HFF-Myc (cell line): Measurements from ENCODE around the gene ACMSD.

Source experiments
- DNase-seq: peaks from one replicate; pipeline ENCODE4 v3.0.0-alpha.2; 2011; ENCODE audit warnings: low read depth; ENCODE audit errors: extremely low read depth
- H3K4me3 ChIP-seq: replicated peaks from 2 replicates; pipeline ENCODE4 v1.5.1; 2011; ENCODE audit warnings: low read depth, mild to moderate bottlenecking, control low read depth, low read length
- TF ChIP-seq, protein P1 (sequence below): IDR thresholded peaks from 2 replicates; pipeline ENCODE4 v1.5.1; 2012; ENCODE audit warnings: mild to moderate bottlenecking, low read depth, low read length, control low read depth; ENCODE audit errors: missing control alignments

Gene ACMSD

DNA sequence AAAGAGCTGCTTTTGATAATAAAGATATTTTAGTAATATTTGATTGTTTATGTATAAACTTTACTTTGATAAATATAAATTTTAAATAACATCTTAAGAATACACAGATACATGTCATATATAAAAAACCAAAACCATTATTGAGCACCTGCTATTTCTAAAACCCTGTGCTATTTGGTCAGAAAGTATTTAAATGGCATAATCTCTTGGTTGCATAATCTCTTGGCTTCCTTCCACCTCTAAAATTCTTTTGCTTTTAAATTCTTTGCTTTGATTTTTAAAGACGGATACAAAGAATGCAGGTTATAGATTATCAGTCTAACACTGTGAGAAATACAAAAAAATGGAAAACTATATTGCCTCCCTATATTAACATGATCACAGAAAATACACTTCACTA, 36.9 kb downstream of the ACMSD start:
- TF ChIP-seq, protein P1, sequence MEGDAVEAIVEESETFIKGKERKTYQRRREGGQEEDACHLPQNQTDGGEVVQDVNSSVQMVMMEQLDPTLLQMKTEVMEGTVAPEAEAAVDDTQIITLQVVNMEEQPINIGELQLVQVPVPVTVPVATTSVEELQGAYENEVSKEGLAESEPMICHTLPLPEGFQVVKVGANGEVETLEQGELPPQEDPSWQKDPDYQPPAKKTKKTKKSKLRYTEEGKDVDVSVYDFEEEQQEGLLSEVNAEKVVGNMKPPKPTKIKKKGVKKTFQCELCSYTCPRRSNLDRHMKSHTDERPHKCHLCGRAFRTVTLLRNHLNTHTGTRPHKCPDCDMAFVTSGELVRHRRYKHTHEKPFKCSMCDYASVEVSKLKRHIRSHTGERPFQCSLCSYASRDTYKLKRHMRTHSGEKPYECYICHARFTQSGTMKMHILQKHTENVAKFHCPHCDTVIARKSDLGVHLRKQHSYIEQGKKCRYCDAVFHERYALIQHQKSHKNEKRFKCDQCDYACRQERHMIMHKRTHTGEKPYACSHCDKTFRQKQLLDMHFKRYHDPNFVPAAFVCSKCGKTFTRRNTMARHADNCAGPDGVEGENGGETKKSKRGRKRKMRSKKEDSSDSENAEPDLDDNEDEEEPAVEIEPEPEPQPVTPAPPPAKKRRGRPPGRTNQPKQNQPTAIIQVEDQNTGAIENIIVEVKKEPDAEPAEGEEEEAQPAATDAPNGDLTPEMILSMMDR = no peak
- no peak for DNase-seq
- no peak overlapping the region for H3K4me3 ChIP-seq

DNA sequence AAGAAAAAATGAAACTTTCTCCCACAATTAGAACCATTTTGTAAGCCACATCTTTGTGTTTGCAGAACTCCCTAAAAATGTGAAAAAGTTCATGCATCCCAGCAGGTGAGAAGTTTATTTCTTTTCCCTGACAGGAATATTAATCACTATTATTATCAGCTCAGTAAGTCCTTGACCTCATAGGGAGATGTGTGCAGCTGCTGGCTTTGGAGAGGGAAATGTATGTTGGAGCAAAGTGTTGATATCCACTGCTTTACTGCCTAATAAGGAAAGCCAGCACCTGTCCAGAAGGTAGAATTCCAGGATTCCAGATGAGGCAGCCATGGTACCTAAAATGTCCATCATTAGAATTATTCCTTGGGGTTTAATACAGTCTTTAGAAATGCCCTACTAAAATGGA, 44.4 kb downstream of the ACMSD start:
- DNase-seq = no peak
- H3K4me3 ChIP-seq = no peak overlapping the region
- TF ChIP-seq, protein P1 = no peak

DNA sequence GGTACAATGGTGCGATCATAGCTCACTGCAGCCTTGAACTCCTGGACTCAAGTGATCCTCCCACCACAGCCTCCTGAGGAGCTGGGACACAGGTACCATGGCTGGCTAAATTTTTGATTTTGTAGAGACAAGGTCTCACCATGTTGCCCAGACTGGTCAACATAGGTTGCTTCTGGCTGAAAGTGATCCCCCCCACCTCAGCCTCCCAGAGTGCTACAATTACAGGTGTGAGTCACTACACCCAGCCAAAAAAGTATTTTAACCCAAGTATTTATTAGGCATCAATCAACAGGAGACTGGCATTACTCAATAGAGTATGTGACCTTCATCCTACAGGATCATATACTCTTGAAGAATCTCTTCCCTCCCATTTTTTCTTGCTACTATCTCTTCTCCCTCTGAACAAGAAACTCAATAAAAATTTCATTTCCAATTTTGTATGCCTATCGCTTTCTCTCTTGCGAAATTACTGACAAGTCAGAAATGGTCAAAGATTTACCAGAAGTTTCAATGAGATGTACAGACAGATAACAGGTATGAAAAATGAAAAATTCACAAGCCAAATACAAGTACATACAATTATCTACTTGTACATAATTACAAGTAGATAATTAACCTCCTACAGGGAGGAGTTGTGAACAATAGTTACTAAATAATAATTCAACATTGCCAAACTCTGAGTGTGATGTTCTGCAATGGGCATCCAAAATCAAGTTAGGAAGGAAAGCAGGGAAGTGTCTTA, 45.3 kb downstream of the ACMSD start:
- DNase-seq = no peak
- no peak overlapping the region for H3K4me3 ChIP-seq
- TF ChIP-seq, protein P1 = no peak

GRCh38 chr2:134884435-134884834, 46.0 kb downstream of the ACMSD start:
- TF ChIP-seq, protein P1 = no peak
- no peak for DNase-seq
- no peak overlapping the region for H3K4me3 ChIP-seq

GRCh38 chr2:134892282-134893035, 54.0 kb downstream of the ACMSD start:
- DNase-seq = no peak
- H3K4me3 ChIP-seq = no peak overlapping the region
- TF ChIP-seq, protein P1 = no peak

GRCh38 chr2:134897932-134898331, 59.5 kb downstream of the ACMSD start:
- TF ChIP-seq, protein P1 = no peak
- DNase-seq = no peak

More at GRCh38 chr2:134897932-134898331, 59.5 kb downstream of the ACMSD start:
- no peak overlapping the region for H3K4me3 ChIP-seq
